Fibroblast of mammary gland (primary cell): Measurements from ENCODE around the gene TERT.
"Not testable (repeated sequence)": the region's sequence is repeated elsewhere in the genome, so short reads cannot be mapped to it uniquely, and the experiment has no call there.

Experiments used
- DNase-seq: peaks from one replicate; pipeline ENCODE4 v3.0.0-alpha.2; 2010; ENCODE audit warnings: low read depth
- H3K4me3 ChIP-seq: 2 replicates; pipeline ENCODE4 v1.5.1; 2011; ENCODE audit warnings: low read depth, mild to moderate bottlenecking, low read length, moderate library complexity; ENCODE audit not compliant: control insufficient read depth
- CTCF ChIP-seq: conservative IDR thresholded peaks from 2 replicates; pipeline ENCODE4 v1.5.1; 2011; ENCODE audit warnings: low read depth, low read length, inconsistent platforms; ENCODE audit not compliant: control insufficient read depth, insufficient read depth

Gene TERT

DNA sequence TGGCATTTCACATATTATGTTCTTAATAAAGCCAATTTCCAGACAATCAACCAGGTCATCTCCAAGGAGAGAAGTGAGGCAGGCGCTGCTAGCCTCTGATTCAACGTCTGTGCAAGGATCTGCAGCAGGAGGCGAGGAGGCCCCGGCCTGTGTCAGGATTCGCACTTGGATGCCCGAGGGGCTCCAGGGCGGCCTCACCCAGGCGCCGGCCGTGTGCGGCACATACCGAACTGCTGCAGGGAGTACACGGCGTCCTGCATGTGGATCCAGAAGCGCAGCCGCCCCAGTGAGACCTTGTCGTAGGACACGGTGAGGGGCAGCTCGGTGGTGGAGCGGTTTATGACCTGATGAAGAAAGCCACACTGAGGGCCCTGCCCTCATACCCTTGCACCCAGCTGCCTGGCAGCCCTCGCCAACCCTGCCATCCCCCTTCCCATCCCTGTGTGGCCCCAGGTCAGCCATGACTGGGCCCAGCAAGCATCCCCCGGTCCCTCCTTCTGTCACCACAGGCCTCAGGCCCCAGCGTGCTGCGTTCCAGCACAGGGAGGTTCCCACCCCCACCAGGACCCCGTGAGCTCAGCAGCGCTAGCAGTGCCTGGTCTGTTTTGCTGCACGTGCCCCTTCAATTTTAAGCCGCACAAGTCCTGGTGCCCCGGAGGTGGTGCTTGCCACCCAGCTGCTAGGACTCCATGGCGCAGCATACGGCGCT is 40.1 kb upstream of the TERT start:
- no peak for TF ChIP-seq CTCF
- H3K4me3 ChIP-seq: no peak overlapping the region
- no peak for DNase-seq

- no peak for TF ChIP-seq CTCF
- H3K4me3 ChIP-seq: no peak overlapping the region
- no peak for DNase-seq
These were observed 39.1 kb upstream of the TERT start for GRCh38 chr5:1333986-1334385.

GRCh38 chr5:1333286-1333685 is 38.4 kb upstream of the TERT start:
- DNase-seq, H3K4me3 ChIP-seq: not testable (repeated sequence)

GRCh38 chr5:1332461-1333001 is 37.7 kb upstream of the TERT start:
- no peak for TF ChIP-seq CTCF

DNA sequence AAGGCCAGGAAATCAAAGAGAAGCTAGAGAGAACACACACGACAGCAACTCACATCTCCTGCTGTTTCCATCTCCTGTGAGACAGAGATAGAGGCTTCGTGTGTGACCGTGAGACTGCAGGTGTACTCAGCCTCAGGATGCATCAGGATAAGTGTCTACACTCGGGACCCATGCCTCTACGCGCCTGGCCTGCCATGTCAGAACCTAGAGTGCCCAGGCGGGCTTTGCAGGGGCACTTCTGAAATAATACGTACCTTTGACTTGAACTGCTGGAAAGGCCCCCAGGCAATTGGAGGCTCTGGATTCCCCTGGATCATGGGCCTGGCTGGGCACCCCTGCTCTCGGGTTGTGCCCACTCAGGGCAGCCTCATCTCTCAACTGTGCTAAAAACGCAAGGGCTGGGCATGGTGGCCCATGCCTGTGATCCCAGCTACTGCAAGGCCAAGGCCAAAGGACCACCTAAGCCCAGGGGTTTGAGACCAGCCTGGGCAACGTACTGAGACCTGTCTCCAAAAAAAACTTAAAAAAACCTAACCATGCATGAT is 37.1 kb upstream of the TERT start:
- no peak for TF ChIP-seq CTCF
- H3K4me3 ChIP-seq: no peak overlapping the region
- no peak for DNase-seq

More at GRCh38 chr5:1332461-1333001, 37.7 kb upstream of the TERT start:
- no peak for DNase-seq
- no peak overlapping the region for H3K4me3 ChIP-seq

GRCh38 chr5:1330847-1331831 is 36.3 kb upstream of the TERT start:
- no peak for TF ChIP-seq CTCF
- H3K4me3 ChIP-seq: no peak overlapping the region
- DNase-seq: no peak
